Stimulated activated naive CD8-positive, alpha-beta T cell treated with anti-CD3 and anti-CD28 coated beads, Interleukin-15, Interleukin-2, amounts not matched to agents 100 ng/mL and 50 ng/mL, for 24 hours (primary cell): Measurements from ENCODE around the gene NUDT6.

Source experiments
- H3K27ac Mint-ChIP-seq: one replicate; pipeline ENCODE4 v1.8.0; 2021; ENCODE audit warnings: mild to moderate bottlenecking, mixed read lengths
- H3K27me3 Mint-ChIP-seq: one replicate; pipeline ENCODE4 v1.8.0; 2021; ENCODE audit warnings: mixed read lengths
- H3K36me3 Mint-ChIP-seq: one replicate; pipeline ENCODE4 v1.8.0; 2021; ENCODE audit warnings: low read depth, mixed read lengths
- H3K4me1 Mint-ChIP-seq: one replicate; pipeline ENCODE4 v1.8.0; 2021; ENCODE audit warnings: low read depth, mixed read lengths
- H3K4me3 Mint-ChIP-seq: one replicate; pipeline ENCODE4 v1.8.0; 2021; ENCODE audit warnings: mild to moderate bottlenecking, mixed read lengths
- H3K9me3 Mint-ChIP-seq: one replicate; pipeline ENCODE4 v1.8.0; 2021; ENCODE audit warnings: mixed read lengths

Gene NUDT6

GRCh38 chr4:122900314-122900713 is 22.1 kb downstream of the NUDT6 start:
- H3K9me3 Mint-ChIP-seq, result no peaks in the 10 kb centered on the region
- H3K27ac Mint-ChIP-seq, result no peak overlapping the region
- H3K4me3 Mint-ChIP-seq, result no peak overlapping the region
- H3K27me3 Mint-ChIP-seq, result no peaks in the 10 kb centered on the region
- H3K4me1 Mint-ChIP-seq, result no peaks in the 10 kb centered on the region
- H3K36me3 Mint-ChIP-seq, result no peaks in the 10 kb centered on the region

GRCh38 chr4:122899682-122900081 is 22.7 kb downstream of the NUDT6 start:
- Mint-ChIP-seq H3K27me3 (no peaks in the 10 kb centered on the region), H3K36me3 (no peaks in the 10 kb centered on the region)

GRCh38 chr4:122898370-122899150 is 23.8 kb downstream of the NUDT6 start:
- H3K4me1 Mint-ChIP-seq, result no peaks in the 10 kb centered on the region
- H3K27me3 Mint-ChIP-seq, result no peaks in the 10 kb centered on the region
- no peak overlapping the region for H3K4me3 Mint-ChIP-seq
- H3K27ac Mint-ChIP-seq, result no peak overlapping the region
- no peaks in the 10 kb centered on the region for H3K9me3 Mint-ChIP-seq
- no peaks in the 10 kb centered on the region for H3K36me3 Mint-ChIP-seq

More at GRCh38 chr4:122899682-122900081, 22.7 kb downstream of the NUDT6 start:
- Mint-ChIP-seq H3K27ac (no peak overlapping the region), H3K9me3 (no peaks in the 10 kb centered on the region), H3K4me3 (no peak overlapping the region), H3K4me1 (no peaks in the 10 kb centered on the region)

- Mint-ChIP-seq H3K27ac (no peak overlapping the region), H3K4me3 (no peak overlapping the region), H3K27me3 (no peaks in the 10 kb centered on the region), H3K9me3 (no peaks in the 10 kb centered on the region), H3K4me1 (no peaks in the 10 kb centered on the region), H3K36me3 (no peaks in the 10 kb centered on the region)
Observed at GRCh38 chr4:122896270-122896669, 26.1 kb downstream of the NUDT6 start.

- H3K9me3 Mint-ChIP-seq, result no peaks in the 10 kb centered on the region
- no peaks in the 10 kb centered on the region for H3K4me1 Mint-ChIP-seq
- H3K27me3 Mint-ChIP-seq, result no peaks in the 10 kb centered on the region
- no peak overlapping the region for H3K27ac Mint-ChIP-seq
- no peaks in the 10 kb centered on the region for H3K36me3 Mint-ChIP-seq
- no peak overlapping the region for H3K4me3 Mint-ChIP-seq
Observed at GRCh38 chr4:122895336-122895995, 26.9 kb downstream of the NUDT6 start.

GRCh38 chr4:122894827-122895226 is 27.6 kb downstream of the NUDT6 start:
- Mint-ChIP-seq H3K4me1 (no peaks in the 10 kb centered on the region), H3K27me3 (no peaks in the 10 kb centered on the region), H3K27ac (no peak overlapping the region), H3K36me3 (no peaks in the 10 kb centered on the region), H3K4me3 (no peak overlapping the region), H3K9me3 (no peaks in the 10 kb centered on the region)

GRCh38 chr4:122890147-122890795 is 32.1 kb downstream of the NUDT6 start:
- Mint-ChIP-seq H3K27ac (no peak overlapping the region), H3K4me1 (no peaks in the 10 kb centered on the region), H3K4me3 (no peak overlapping the region)

GRCh38 chr4:122889726-122890125 is 32.7 kb downstream of the NUDT6 start:
- no peak overlapping the region for H3K27ac Mint-ChIP-seq

More at GRCh38 chr4:122890147-122890795, 32.1 kb downstream of the NUDT6 start:
- H3K27me3 Mint-ChIP-seq, result no peaks in the 10 kb centered on the region
- no peaks in the 10 kb centered on the region for H3K36me3 Mint-ChIP-seq
- H3K9me3 Mint-ChIP-seq, result no peaks in the 10 kb centered on the region

GRCh38 chr4:122884499-122884898 is 37.9 kb downstream of the NUDT6 start:
- Mint-ChIP-seq H3K27ac (no peak overlapping the region), H3K36me3 (no peaks in the 10 kb centered on the region), H3K27me3 (peaks cover 5% of the 10 kb centered on the region), H3K4me1 (no peaks in the 10 kb centered on the region), H3K9me3 (peaks cover 4% of the 10 kb centered on the region), H3K4me3 (no peak overlapping the region)

More at GRCh38 chr4:122889726-122890125, 32.7 kb downstream of the NUDT6 start:
- no peaks in the 10 kb centered on the region for H3K36me3 Mint-ChIP-seq
- no peaks in the 10 kb centered on the region for H3K27me3 Mint-ChIP-seq
- H3K4me1 Mint-ChIP-seq, result no peaks in the 10 kb centered on the region
- no peak overlapping the region for H3K4me3 Mint-ChIP-seq
- no peaks in the 10 kb centered on the region for H3K9me3 Mint-ChIP-seq

GRCh38 chr4:122882857-122883735 is 39.3 kb downstream of the NUDT6 start:
- H3K27me3 Mint-ChIP-seq, result peaks cover 7% of the 10 kb centered on the region
- H3K4me3 Mint-ChIP-seq, result no peak overlapping the region
- no peak overlapping the region for H3K27ac Mint-ChIP-seq
- H3K36me3 Mint-ChIP-seq, result no peaks in the 10 kb centered on the region
- no peaks in the 10 kb centered on the region for H3K4me1 Mint-ChIP-seq
- peaks cover 4% of the 10 kb centered on the region for H3K9me3 Mint-ChIP-seq

GRCh38 chr4:122879001-122879400 is 43.4 kb downstream of the NUDT6 start:
- Mint-ChIP-seq H3K4me1 (no peaks in the 10 kb centered on the region), H3K27ac (no peak overlapping the region), H3K27me3 (peaks cover 18% of the 10 kb centered on the region), H3K4me3 (no peak overlapping the region), H3K36me3 (no peaks in the 10 kb centered on the region), H3K9me3 (peaks cover 4% of the 10 kb centered on the region)

GRCh38 chr4:122876456-122876855 is 45.9 kb downstream of the NUDT6 start:
- no peaks in the 10 kb centered on the region for H3K36me3 Mint-ChIP-seq
- no peaks in the 10 kb centered on the region for H3K4me1 Mint-ChIP-seq
- H3K4me3 Mint-ChIP-seq, result no peak overlapping the region
- H3K9me3 Mint-ChIP-seq, result peaks cover 4% of the 10 kb centered on the region
- H3K27ac Mint-ChIP-seq, result no peak overlapping the region
- H3K27me3 Mint-ChIP-seq, result peaks cover 33% of the 10 kb centered on the region

GRCh38 chr4:122875949-122876348 is 46.4 kb downstream of the NUDT6 start:
- Mint-ChIP-seq H3K27me3 (peaks cover 38% of the 10 kb centered on the region), H3K36me3 (no peaks in the 10 kb centered on the region), H3K9me3 (peaks cover 4% of the 10 kb centered on the region), H3K4me3 (no peak overlapping the region), H3K27ac (no peak overlapping the region), H3K4me1 (no peaks in the 10 kb centered on the region)

GRCh38 chr4:122873821-122874593 is 48.4 kb downstream of the NUDT6 start:
- no peak overlapping the region for H3K27ac Mint-ChIP-seq
- H3K4me1 Mint-ChIP-seq, result no peaks in the 10 kb centered on the region
- H3K36me3 Mint-ChIP-seq, result no peaks in the 10 kb centered on the region
- no peaks in the 10 kb centered on the region for H3K9me3 Mint-ChIP-seq
- H3K4me3 Mint-ChIP-seq, result no peak overlapping the region
- H3K27me3 Mint-ChIP-seq, result peaks cover 51% of the 10 kb centered on the region
